G401 (cell line): Measurements from ENCODE around the gene HABP2. TPM values are rescaled to one million over a fixed set of nuclear protein-coding genes. Genes with fewer than 3 reads are reported as not detected.

Experiments
- DNase-seq: peaks from one replicate; pipeline ENCODE4 v3.0.0-alpha.2; 2015; ENCODE audit warnings: low spot score
- in situ Hi-C: cut with HindIII; loops from 2 replicates; pipeline ENCODE4 v1.10.0; 2016; ENCODE audit warnings: low sequenced_read_pairs, mixed read lengths
- total RNA-seq: library from RNA; depleted of rRNA; stranded (reverse); fragments of >200 nt; shearing (Covaris generic); gene quantifications from 2 replicates; pipeline ENCODE4 v1.2.3, GENCODE V29; 2014; rRNA removed

Gene HABP2
- total RNA-seq, 1 experiment from 2014 or later: not detected

GRCh38 chr10:113620511-113620910 lies 67.7 kb downstream of the HABP2 start:
- in situ Hi-C loops: no loop called here
- DNase-seq: no peak

DNA sequence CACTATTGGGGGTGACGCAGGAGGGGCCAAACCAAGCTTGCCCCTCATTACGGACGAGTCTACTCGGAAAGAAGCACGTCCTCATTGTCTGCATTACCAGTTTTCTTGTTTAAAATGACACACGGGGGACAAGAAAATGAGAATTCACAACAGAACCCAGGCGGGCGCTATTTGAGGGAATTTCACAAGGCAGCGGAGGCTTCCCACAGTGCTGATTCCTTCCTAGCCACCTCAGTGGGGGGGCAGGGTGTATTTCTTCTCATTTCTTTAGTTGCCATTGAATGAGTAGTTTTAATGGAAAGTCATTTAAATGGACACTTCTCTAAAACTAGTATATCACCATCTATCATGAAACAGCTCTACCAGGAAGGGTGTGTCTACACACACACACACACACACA lies 68.1 kb downstream of the HABP2 start:
- no peak for DNase-seq
- in situ Hi-C loops: no loop called here

- no peak for DNase-seq
- in situ Hi-C loops: no loop called here
Observed at GRCh38 chr10:113621799-113622198, 68.9 kb downstream of the HABP2 start.

DNA sequence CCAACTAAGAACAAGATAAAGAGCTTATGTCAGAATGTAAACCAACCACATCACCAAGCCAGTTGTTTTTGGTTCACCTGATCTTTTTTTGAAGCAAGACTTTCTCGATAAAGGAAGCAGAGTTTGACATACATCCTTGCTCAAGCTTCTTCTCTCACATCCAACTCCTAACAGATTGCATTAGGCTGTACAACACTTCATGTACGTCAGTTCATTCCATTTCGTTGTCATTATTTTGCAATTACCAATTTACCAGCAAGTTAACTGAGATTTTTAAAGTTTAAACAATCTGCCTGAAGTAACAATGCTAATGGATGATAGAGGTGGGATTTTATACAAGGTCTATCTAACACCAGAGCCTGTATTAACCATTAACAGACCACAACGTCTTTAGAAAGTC lies 70.0 kb downstream of the HABP2 start:
- no peak for DNase-seq
- in situ Hi-C loops: no loop called here

DNA sequence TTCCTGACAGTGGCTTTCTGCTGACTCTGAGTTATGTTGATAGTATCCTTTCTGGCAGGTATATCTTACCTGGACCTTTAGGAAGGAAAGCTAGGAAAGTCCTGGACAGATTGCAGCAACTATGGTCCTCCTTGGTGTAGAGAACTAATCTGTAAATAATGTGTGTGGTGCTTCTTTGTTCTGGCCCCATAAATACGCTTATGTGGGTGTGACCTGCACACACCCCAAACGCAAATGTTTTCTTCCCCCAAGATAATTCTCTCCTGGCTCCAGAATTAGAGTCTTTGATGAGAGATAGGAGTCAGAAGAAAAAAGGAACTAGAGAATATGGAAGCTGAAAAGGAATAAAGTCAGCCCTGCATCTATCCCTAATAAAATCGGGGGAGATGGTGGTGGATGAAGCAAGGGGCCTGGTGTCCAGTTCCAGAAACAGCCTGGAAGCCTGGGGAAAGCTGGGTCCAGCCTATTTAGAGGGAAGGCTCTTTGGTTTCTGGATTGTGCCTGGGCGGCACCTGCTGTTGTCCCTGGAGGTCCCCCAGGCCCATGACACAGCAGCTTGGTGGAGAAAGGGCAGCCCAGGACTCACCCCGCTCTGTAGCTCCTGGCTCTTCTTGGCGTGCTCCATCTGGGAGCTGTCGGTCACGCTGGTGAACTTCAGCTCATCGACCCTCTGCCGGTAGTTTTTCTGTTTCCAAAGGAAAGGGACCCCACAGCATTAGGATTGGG lies 72.8 kb downstream of the HABP2 start:
- no peak for DNase-seq
- in situ Hi-C loops: no loop called here

- no peak for DNase-seq
- in situ Hi-C loops: no loop called here
Observed at GRCh38 chr10:113626809-113627355, 74.0 kb downstream of the HABP2 start.

DNA sequence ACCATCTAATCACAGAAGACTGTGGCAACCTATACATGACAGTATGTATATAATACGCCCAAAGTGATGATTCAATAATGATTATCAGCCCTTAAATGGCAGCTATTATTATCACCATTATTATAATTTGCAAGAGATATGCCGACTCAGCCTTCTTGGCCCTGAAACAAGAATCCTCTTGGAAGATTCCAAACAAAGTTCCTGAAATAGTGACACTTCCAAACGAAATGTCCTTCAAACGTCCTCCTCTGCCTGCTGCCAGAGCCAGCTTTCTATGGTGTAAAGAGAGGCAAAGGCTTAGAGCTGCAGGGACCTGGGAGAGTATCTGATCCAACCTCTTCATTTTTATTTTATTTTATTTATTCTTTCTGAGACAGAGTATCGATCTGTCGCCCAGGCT lies 75.0 kb downstream of the HABP2 start:
- in situ Hi-C loops: no loop called here
- no peak for DNase-seq

- in situ Hi-C loops: no loop called here
- DNase-seq: no peak
Observed at GRCh38 chr10:113628607-113629153, 75.8 kb downstream of the HABP2 start.

DNA sequence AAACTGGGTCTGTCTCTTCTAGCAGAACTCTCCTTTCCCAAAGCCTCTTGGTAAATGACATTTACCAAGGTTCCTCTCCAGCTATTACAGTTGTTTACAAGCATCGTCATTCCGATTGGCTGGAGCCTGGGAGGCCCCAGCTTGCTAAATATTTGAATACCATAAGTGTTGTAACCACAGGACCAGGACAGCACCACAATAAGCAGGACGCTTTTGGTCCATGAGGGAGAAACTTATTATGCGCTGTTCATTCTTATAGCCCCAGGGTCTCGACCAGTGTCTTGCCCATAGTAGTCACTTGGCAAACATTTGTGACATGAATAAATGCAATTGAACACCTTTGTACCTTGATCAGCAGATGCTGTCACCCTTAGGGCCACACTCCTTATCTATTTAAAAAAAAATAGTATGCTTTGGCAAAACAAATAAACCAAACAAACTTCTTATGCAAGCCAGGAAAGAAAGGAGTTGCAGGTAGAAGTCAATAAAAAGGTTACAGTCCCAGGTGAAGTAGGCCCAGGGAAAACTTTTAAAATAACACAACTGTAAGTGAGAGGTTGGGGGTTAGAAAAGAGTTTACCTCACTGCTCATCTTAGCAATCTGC lies 78.2 kb downstream of the HABP2 start:
- in situ Hi-C loops: no loop called here
- no peak for DNase-seq

DNA sequence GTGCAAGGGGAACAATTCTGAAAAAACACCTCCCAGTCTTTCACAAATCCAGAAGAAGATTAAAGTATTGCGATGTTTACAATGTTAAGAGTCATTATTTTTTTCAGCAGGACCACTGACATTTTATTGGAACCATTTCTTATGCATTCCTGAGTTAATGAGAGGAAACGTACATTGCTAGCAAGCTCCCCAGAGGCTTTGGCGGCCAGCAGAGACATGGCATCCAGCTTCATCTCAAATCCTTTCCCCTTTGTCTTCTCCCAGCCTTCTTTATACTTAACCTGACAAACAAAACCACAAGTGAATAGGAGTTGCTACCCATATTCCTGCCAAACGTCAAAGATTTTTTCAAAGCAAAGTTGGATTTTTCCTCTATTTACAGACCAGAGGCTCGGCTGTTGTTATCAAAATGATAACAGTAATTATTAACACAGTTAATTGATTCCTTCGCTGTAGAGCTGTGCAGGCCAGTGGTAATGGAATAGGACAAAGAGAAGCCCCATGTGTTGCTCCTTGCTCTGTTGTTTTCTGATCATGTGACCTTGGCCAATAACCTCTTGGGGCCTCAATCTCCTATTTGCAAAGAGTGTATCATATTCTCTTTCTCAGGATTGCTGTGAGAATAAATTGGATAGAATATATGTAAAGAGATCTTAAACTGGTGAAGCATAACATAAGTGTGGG lies 79.0 kb downstream of the HABP2 start:
- in situ Hi-C loops: no loop called here
- no peak for DNase-seq

Other genes with a start within 250 kb of the HABP2 start
- not detected in 2 replicates for gene NRAP, start 111.0 kb downstream of the HABP2 start, total RNA-seq
- gene CASP7, start 126.9 kb downstream of the HABP2 start, total RNA-seq: 13.0 and 15.5 TPM in 2 replicates
- gene PLEKHS1, start 198.6 kb downstream of the HABP2 start, total RNA-seq: not detected in 2 replicates